Naive thymus-derived CD4-positive, alpha-beta T cell (primary cell): ENCODE data around the gene MPPED2. TPM values are rescaled to one million over a fixed set of nuclear protein-coding genes. Genes with fewer than 3 reads are reported as not detected.

Source experiments
- ATAC-seq: fragments of 150-1000 bp; cut with Tn5 transposase; 2 replicates; pipeline ENCODE4 v1.10.0; 2021; ENCODE audit warnings: mild to moderate bottlenecking, moderate library complexity
- CTCF ChIA-PET: fragments of 350-600 bp; sonication (Branson Sonifier 250); formaldehyde crosslinking; loops from one replicate; lab custom pipeline; 2021; ENCODE audit warnings: antibody characterized with exemption; lab: Charles Lee
- POLR2A ChIA-PET: fragments of 350-600 bp; sonication (Branson Sonifier 250); formaldehyde crosslinking; loops from one replicate; lab custom pipeline; 2021; ENCODE audit warnings: antibody characterized with exemption, inconsistent platforms; lab: Charles Lee
- DNase-seq, 9 donors: peaks; one replicate each; pipeline versions ENCODE4 v3.0.0 to v3.0.0-alpha.2; 2020 to 2022; ENCODE audit warnings: mixed read lengths in 1 of 9
- H3K27ac ChIP-seq: one replicate; pipeline ENCODE4 v1.7.0; 2013; ENCODE audit warnings: mild to moderate bottlenecking, low read depth, low read length, moderate library complexity
- H3K27me3 ChIP-seq, 2 donors: one replicate each; pipeline ENCODE4 v1.7.0; 2013; ENCODE audit warnings: low read length in 2 of 2, mild to moderate bottlenecking in 2 of 2, moderate library complexity in 2 of 2; ENCODE audit not compliant: control insufficient read depth in 2 of 2, insufficient read depth in 2 of 2
- H3K36me3 ChIP-seq, 3 experiments: 1 replicate in 2 of 3; 2 replicates in 1 of 3; pipeline ENCODE4 v1.7.0; 2013; ENCODE audit warnings: low read length in 3 of 3, mild to moderate bottlenecking in 3 of 3, moderate library complexity in 1 of 3; ENCODE audit not compliant: insufficient read depth in 3 of 3, control insufficient read depth in 2 of 3
- H3K4me1 ChIP-seq, 2 donors: one replicate each; pipeline ENCODE4 v1.7.0; 2013; ENCODE audit warnings: low read length in 2 of 2, mild to moderate bottlenecking in 2 of 2, moderate library complexity in 1 of 2; ENCODE audit not compliant: control insufficient read depth in 2 of 2, insufficient read depth in 2 of 2
- H3K4me3 ChIP-seq: 2 replicates; pipeline ENCODE4 v1.7.0; 2013; ENCODE audit warnings: mild to moderate bottlenecking, low read length
- H3K9me3 ChIP-seq, 3 experiments: 1 replicate in 2 of 3; 2 replicates in 1 of 3; pipeline ENCODE4 v1.7.0; 2013; ENCODE audit warnings: low read length in 3 of 3; ENCODE audit not compliant: control insufficient read depth in 2 of 3
- H3K27ac Mint-ChIP-seq, 9 donors: one replicate each; pipeline ENCODE4 v1.8.0; 2020 to 2022; ENCODE audit warnings: mixed read lengths in 9 of 9, mild to moderate bottlenecking in 8 of 9, moderate library complexity in 5 of 9, inconsistent platforms in 2 of 9
- H3K27me3 Mint-ChIP-seq, 5 donors: one replicate each; pipeline ENCODE4 v1.8.0; 2021 to 2022; ENCODE audit warnings: mixed read lengths in 5 of 5, mild to moderate bottlenecking in 1 of 5
- H3K36me3 Mint-ChIP-seq, 5 donors: one replicate each; pipeline ENCODE4 v1.8.0; 2020 to 2022; ENCODE audit warnings: mixed read lengths in 5 of 5, mild to moderate bottlenecking in 3 of 5, inconsistent platforms in 1 of 5
- H3K4me1 Mint-ChIP-seq, 7 donors: one replicate each; pipeline ENCODE4 v1.8.0; 2020 to 2022; ENCODE audit warnings: mixed read lengths in 7 of 7, mild to moderate bottlenecking in 3 of 7, inconsistent platforms in 1 of 7
- H3K4me3 Mint-ChIP-seq, 10 donors: one replicate each; pipeline ENCODE4 v1.8.0; 2020 to 2022; ENCODE audit warnings: mild to moderate bottlenecking in 10 of 10, mixed read lengths in 10 of 10, moderate library complexity in 6 of 10, inconsistent platforms in 2 of 10
- H3K9me3 Mint-ChIP-seq, 11 donors: one replicate each; pipeline ENCODE4 v1.8.0; 2020 to 2022; ENCODE audit warnings: mixed read lengths in 11 of 11, mild to moderate bottlenecking in 4 of 11, inconsistent platforms in 1 of 11, moderate library complexity in 1 of 11
- intact Hi-C, 2 donors: fragments of 100-400 bp; cut with micrococcal nuclease; formaldehyde crosslinking; loops; one replicate each; pipeline ENCODE4 v1.15.1; 2023
- polyA plus RNA-seq, 2 donors: library from polyadenylated mRNA; unstranded; fragments of 300-500 nt; fragmentation: Illumina TruSeq; gene quantifications; one replicate each; pipeline ENCODE4 v1.2.3, GENCODE V29; 2021
- total RNA-seq, 6 experiments: library from RNA in 5 of 6; stranded (reverse) in 5 of 6; gene quantifications; 1 replicate in 5 of 6; 2 replicates in 1 of 6; pipeline ENCODE4 v1.2.3 and lab custom pipeline; 2021 to 2026

The MPPED2 gene
- total and polyA plus RNA-seq, 7 experiments from 2014 or later, result 0.09 to 3.5 (median 1.3) TPM; not detected in 2

DNA sequence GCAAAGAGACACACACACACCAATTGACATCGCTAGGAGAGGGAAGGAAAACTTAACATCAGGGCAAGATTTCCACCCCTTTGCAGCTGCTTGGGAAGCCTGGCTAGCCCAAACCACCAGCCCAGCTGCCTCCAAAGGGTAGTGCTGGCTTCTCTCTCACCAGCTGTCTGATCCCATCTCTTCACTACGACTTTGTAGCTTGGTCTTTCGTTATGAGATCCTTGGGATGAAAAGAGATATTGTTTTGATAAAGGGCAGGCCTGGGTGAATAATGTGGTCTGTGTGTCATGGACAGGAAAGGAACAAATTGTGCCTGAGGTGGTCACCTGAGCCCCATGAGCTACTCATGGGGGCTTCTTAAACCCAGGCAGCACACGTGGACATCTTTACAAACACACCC is 161.3 kb downstream of the MPPED2 start:
- intact Hi-C loops, result no loop called here

DNA sequence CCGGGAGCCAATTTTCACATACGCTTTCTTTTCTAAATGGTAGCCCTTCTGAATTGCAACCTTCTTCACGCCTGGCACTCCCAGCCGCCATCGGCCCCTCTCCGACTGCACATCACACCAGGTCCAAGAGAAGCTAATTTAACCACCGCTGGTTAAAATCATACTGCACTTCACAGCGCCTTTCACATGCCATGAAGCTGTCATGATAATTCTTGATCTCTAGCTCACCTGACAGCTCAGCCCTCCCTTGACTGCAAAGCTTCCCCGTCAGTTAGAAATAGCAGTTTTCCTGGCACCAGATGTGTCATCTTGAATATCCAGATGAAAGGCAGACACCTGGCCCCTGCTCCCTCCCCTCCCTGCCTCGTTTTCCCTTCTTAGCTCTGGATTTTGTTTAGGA is 161.8 kb downstream of the MPPED2 start:
- no peaks in the 10 kb centered on the region for H3K9me3 ChIP-seq
- H3K4me3 Mint-ChIP-seq, result no peak overlapping the region
- ChIA-PET CTCF (no interaction called here), POLR2A (no interaction called here)
- no peaks in the 10 kb centered on the region for H3K27me3 ChIP-seq
- ATAC-seq (no peak), DNase-seq (no peak)
- no peaks in the 10 kb centered on the region for H3K4me1 Mint-ChIP-seq
- H3K36me3 Mint-ChIP-seq, result no peaks in the 10 kb centered on the region
- no peak overlapping the region for H3K27ac ChIP-seq
- no peak overlapping the region for H3K4me3 ChIP-seq
- H3K9me3 Mint-ChIP-seq, result no peaks in the 10 kb centered on the region
- H3K4me1 ChIP-seq, result no peaks in the 10 kb centered on the region
- H3K27ac Mint-ChIP-seq, result no peak overlapping the region
- peaks cover 0 to 24% (median 5%) of the 10 kb centered on the region in 5 donors for H3K27me3 Mint-ChIP-seq
- H3K36me3 ChIP-seq, result no peaks in the 10 kb centered on the region
- intact Hi-C loops, result no loop called here

More for the DNA sequence above, 161.3 kb downstream of the MPPED2 start:
- Histone ChIP-seq H3K4me1 (no peaks in the 10 kb centered on the region), H3K36me3 (no peaks in the 10 kb centered on the region), H3K4me3 (no peak overlapping the region), H3K27ac (no peak overlapping the region), H3K27me3 (no peaks in the 10 kb centered on the region), H3K9me3 (no peaks in the 10 kb centered on the region)
- Mint-ChIP-seq H3K9me3 (no peaks in the 10 kb centered on the region), H3K36me3 (no peaks in the 10 kb centered on the region), H3K4me3 (no peak overlapping the region), H3K27me3 (peaks cover 0 to 23% (median 5%) of the 10 kb centered on the region in 5 donors), H3K27ac (no peak overlapping the region), H3K4me1 (no peaks in the 10 kb centered on the region)
- ATAC-seq, result no peak
- CTCF ChIA-PET, result no interaction called here
- POLR2A ChIA-PET, result no interaction called here
- DNase-seq, result no peak

DNA sequence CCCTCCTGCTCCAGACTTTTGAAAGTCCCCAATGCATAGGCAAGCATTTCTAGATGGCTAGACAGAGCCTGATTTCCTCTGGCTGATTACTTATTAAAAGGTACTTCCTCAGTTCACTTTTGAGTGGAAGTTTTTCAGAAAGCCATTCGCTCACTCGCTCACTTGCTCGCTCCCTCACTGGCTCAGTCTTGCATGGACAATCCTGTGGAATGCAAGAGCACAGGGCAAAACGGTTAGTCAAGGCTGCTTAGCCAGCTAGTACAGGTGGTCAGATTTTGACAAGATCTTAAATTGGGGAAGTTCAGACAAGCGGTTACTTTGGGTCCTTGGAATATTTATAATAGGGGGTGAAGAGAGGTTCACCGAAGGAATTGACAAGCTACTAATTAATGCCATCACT is 162.3 kb downstream of the MPPED2 start:
- no peaks in the 10 kb centered on the region for H3K36me3 ChIP-seq
- H3K9me3 ChIP-seq, result no peaks in the 10 kb centered on the region
- DNase-seq, result no peak
- no peak overlapping the region for H3K27ac ChIP-seq
- peaks cover 0 to 22% (median 5%) of the 10 kb centered on the region in 5 donors for H3K27me3 Mint-ChIP-seq
- H3K9me3 Mint-ChIP-seq, result no peaks in the 10 kb centered on the region
- no peak overlapping the region for H3K27ac Mint-ChIP-seq
- no peak for ATAC-seq
- intact Hi-C loops, result no loop called here
- no peaks in the 10 kb centered on the region for H3K4me1 ChIP-seq
- no peak overlapping the region for H3K4me3 Mint-ChIP-seq
- H3K4me1 Mint-ChIP-seq, result no peaks in the 10 kb centered on the region
- CTCF ChIA-PET, result no interaction called here
- H3K27me3 ChIP-seq, result no peaks in the 10 kb centered on the region
- H3K36me3 Mint-ChIP-seq, result no peaks in the 10 kb centered on the region
- POLR2A ChIA-PET, result no interaction called here
- H3K4me3 ChIP-seq, result no peak overlapping the region

DNA sequence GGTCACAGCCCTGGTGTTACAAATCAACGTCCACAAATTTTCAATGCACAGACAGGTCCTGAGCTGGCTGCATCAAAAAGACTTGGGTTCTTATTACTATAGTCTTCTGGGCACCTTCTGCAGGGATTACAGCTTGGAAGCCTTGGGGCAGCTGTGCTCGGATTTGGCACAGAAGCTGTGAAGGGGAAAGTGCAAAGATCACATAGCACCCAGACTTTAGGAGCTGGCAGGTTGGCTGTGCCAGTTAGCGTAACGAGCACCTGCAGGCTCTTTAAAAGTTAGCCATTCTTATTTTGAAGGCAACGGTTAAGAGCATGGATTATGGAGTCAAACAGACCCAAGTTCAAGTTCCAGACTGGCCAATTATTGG is 162.9 kb downstream of the MPPED2 start:
- ATAC-seq (no peak), DNase-seq (no peak)
- Mint-ChIP-seq H3K27me3 (peaks cover 0 to 20% (median 5%) of the 10 kb centered on the region in 5 donors), H3K27ac (no peak overlapping the region), H3K9me3 (no peaks in the 10 kb centered on the region), H3K4me3 (no peak overlapping the region), H3K36me3 (no peaks in the 10 kb centered on the region), H3K4me1 (no peaks in the 10 kb centered on the region)
- H3K4me1 ChIP-seq, result no peaks in the 10 kb centered on the region
- no peaks in the 10 kb centered on the region for H3K9me3 ChIP-seq
- no peak overlapping the region for H3K27ac ChIP-seq
- H3K27me3 ChIP-seq, result no peaks in the 10 kb centered on the region
- ChIA-PET POLR2A (no interaction called here), CTCF (no interaction called here)
- H3K36me3 ChIP-seq, result no peaks in the 10 kb centered on the region
- intact Hi-C loops, result no loop called here
- no peak overlapping the region for H3K4me3 ChIP-seq

DNA sequence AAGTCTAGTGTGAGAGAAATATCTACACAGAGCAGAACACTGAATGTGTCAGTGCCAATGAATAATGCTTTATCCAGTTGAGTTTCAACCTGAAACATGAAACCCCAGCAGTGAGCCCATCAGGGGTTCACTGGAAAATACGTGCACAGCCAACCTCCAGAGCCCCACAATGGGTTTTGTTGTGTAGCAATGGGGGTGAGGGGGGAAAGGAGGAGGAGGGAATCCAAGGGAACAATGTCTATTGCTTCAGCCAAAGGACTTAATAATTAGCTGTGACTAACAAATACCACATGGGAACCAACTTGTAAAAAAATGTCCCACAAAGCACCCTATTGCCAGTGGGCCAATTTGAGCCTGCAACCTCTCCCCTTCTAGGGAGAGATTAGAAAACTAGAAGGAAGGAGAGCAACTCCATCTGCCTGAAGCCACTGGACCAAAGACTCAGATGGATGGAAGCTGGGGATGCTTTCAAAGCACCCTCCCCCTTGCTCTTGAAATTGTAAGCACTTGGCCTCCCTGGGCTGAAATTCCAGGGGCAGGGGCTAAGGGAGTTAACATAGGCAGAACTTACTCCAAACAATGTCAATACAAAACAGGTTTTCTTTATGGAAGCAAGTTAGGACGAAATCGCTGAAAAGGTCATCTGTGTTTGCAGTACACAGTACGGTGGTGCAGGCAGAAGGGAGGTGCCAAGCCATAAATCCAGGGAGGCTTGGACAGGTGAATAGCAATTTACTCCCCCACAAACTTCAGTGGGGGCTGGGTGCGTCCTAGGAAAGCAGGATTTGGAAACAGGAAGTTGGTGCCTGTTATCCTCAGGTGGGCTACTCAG is 163.5 kb downstream of the MPPED2 start:
- no peak overlapping the region for H3K27ac ChIP-seq
- no peaks in the 10 kb centered on the region for H3K9me3 Mint-ChIP-seq
- POLR2A ChIA-PET, result no interaction called here

DNA sequence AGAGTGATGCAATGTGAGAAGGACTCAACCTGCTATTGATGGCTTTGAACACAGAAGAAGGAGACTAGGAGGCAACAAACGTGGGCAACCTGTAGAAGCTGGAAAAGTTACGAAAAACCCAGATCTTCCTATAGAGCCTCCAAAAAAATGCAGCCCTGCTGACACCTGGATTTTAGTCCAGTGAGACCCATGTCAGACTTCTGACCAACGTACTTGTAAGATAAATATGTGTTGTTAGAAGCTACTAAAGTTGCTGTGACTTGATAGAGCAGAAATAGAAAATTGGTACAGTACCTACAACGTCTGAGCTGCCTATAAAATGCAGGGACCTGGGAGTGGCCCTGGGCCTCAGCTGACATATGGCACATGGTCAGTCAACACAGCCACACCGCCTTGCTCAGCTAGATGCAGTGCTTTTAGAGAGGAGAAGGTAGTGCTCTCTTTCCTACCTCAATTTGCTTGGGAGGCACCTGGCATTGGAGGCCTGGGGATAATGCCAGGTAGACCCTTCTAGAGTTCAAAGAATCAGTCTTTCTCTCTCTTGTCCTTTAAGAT is 165.8 kb downstream of the MPPED2 start:
- Histone ChIP-seq H3K27me3 (no peaks in the 10 kb centered on the region), H3K27ac (no peak overlapping the region), H3K4me1 (no peaks in the 10 kb centered on the region), H3K36me3 (no peaks in the 10 kb centered on the region), H3K9me3 (no peaks in the 10 kb centered on the region), H3K4me3 (no peak overlapping the region)
- no peaks in the 10 kb centered on the region for H3K4me1 Mint-ChIP-seq
- ChIA-PET CTCF (no interaction called here), POLR2A (no interaction called here)
- H3K36me3 Mint-ChIP-seq, result no peaks in the 10 kb centered on the region
- intact Hi-C loops, result no loop called here
- ATAC-seq (no peak), DNase-seq (no peak)
- H3K27ac Mint-ChIP-seq, result no peak overlapping the region
- H3K4me3 Mint-ChIP-seq, result no peak overlapping the region
- no peaks in the 10 kb centered on the region for H3K9me3 Mint-ChIP-seq
- peaks cover 0 to 14% (median 5%) of the 10 kb centered on the region in 5 donors for H3K27me3 Mint-ChIP-seq

More for the DNA sequence above, 163.5 kb downstream of the MPPED2 start:
- H3K4me3 Mint-ChIP-seq, result no peak overlapping the region
- intact Hi-C loops, result no loop called here
- no peaks in the 10 kb centered on the region for H3K4me1 Mint-ChIP-seq
- H3K36me3 Mint-ChIP-seq, result no peaks in the 10 kb centered on the region
- CTCF ChIA-PET, result no interaction called here
- Histone ChIP-seq H3K4me1 (no peaks in the 10 kb centered on the region), H3K27me3 (no peaks in the 10 kb centered on the region), H3K4me3 (no peak overlapping the region), H3K36me3 (no peaks in the 10 kb centered on the region), H3K9me3 (no peaks in the 10 kb centered on the region)
- H3K27ac Mint-ChIP-seq, result no peak overlapping the region
- peaks cover 0 to 23% (median 5%) of the 10 kb centered on the region in 5 donors for H3K27me3 Mint-ChIP-seq
- no peak for ATAC-seq
- no peak for DNase-seq

DNA sequence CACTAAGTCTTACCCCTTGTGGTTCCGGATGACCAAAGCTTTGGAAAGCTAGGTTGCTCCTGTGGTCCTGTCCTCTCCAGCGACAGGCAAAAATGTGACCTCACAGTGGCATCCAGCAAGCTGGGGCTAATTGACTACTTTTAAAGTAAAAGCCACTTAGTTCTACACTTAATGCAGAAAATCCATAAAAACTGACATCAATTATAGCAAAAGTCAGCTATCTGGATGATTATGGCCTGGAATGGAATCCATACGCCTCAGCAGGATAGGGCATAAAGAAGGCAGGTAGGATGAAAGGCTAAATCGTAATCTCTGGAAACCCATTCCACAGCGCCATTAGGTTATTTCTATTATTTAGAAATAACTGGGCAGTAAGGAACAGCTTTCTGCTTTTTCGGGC is 171.3 kb downstream of the MPPED2 start:
- no peaks in the 10 kb centered on the region for H3K9me3 Mint-ChIP-seq
- H3K27me3 ChIP-seq, result no peaks in the 10 kb centered on the region
- no peaks in the 10 kb centered on the region for H3K36me3 Mint-ChIP-seq
- no peak overlapping the region for H3K4me3 Mint-ChIP-seq
- no peak overlapping the region for H3K4me3 ChIP-seq
- no peaks in the 10 kb centered on the region for H3K36me3 ChIP-seq
- CTCF ChIA-PET, result interaction anchor here (0.7 kb wide), 1 partner anchor 37 kb away, joined by 3 read pairs; no protein-coding TSS in a partner anchor
- no peaks in the 10 kb centered on the region for H3K4me1 ChIP-seq
- peaks cover 0 to 8% (median 5%) of the 10 kb centered on the region in 5 donors for H3K27me3 Mint-ChIP-seq
- DNase-seq, result no peak
- H3K27ac Mint-ChIP-seq, result no peak overlapping the region
- intact Hi-C loops, result no loop called here
- POLR2A ChIA-PET, result no interaction called here
- H3K4me1 Mint-ChIP-seq, result peaks cover 0 to 5% (median 0%) of the 10 kb centered on the region in 7 donors
- H3K27ac ChIP-seq, result no peak overlapping the region
- ATAC-seq, result no peak
- no peaks in the 10 kb centered on the region for H3K9me3 ChIP-seq
